ENCODE data around the gene CPEB1. TPM values are rescaled to one million over a fixed set of nuclear protein-coding genes. Genes with fewer than 3 reads are reported as not detected.

CPEB1 gene
- total RNA-seq, 4 donors from 2014 or later = 1.7 to 6.4 (median 4.0) TPM

DNA sequence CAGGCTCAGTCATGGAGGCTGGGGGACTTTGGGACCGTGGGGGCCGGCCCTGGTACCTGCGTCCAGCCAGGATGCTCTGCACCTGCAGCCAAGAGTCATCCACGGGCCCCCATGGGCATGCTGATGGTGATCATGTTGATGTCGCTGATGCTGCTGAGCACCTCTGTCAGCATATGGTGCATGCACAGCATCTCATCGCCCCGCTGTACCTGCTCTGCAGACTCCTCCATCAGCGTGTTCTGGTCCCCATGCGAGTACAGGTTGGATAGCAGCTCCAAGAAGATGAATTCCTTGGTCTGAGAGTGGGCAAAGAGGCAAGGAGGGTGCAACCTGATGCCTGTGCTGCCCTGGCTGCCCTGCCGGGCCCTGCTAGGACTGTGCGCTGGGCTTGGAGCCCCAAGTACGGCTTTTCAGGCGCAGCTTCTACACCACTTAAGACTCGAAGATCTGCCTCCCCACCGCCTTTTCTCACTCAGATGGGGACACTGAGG lies 114.1 kb downstream of the CPEB1 start:
- H3K9me3 ChIP-seq = no peaks in the 10 kb centered on the region
- no peak overlapping the region for H3K27ac ChIP-seq
- no peak for DNase-seq
- H3K4me3 ChIP-seq (replicated peaks in 1 of 3) = no peak overlapping the region
- WGBS, 2 donors = 87 to 96% methylated on average over 12 to 14 of the region's 15 CpGs
- H3K36me3 ChIP-seq = peaks cover 25 to 28% of the 10 kb centered on the region in 2 donors
- intact Hi-C loops (cut with DNase I) = no loop called here
- no peaks in the 10 kb centered on the region for H3K4me1 ChIP-seq
- TF ChIP-seq, protein P1, sequence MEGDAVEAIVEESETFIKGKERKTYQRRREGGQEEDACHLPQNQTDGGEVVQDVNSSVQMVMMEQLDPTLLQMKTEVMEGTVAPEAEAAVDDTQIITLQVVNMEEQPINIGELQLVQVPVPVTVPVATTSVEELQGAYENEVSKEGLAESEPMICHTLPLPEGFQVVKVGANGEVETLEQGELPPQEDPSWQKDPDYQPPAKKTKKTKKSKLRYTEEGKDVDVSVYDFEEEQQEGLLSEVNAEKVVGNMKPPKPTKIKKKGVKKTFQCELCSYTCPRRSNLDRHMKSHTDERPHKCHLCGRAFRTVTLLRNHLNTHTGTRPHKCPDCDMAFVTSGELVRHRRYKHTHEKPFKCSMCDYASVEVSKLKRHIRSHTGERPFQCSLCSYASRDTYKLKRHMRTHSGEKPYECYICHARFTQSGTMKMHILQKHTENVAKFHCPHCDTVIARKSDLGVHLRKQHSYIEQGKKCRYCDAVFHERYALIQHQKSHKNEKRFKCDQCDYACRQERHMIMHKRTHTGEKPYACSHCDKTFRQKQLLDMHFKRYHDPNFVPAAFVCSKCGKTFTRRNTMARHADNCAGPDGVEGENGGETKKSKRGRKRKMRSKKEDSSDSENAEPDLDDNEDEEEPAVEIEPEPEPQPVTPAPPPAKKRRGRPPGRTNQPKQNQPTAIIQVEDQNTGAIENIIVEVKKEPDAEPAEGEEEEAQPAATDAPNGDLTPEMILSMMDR (IDR thresholded peaks at IDR 0.05) = no peak
- no peak for TF ChIP-seq POLR2A (IDR thresholded peaks at IDR 0.05)
- no peaks in the 10 kb centered on the region for H3K27me3 ChIP-seq

DNA sequence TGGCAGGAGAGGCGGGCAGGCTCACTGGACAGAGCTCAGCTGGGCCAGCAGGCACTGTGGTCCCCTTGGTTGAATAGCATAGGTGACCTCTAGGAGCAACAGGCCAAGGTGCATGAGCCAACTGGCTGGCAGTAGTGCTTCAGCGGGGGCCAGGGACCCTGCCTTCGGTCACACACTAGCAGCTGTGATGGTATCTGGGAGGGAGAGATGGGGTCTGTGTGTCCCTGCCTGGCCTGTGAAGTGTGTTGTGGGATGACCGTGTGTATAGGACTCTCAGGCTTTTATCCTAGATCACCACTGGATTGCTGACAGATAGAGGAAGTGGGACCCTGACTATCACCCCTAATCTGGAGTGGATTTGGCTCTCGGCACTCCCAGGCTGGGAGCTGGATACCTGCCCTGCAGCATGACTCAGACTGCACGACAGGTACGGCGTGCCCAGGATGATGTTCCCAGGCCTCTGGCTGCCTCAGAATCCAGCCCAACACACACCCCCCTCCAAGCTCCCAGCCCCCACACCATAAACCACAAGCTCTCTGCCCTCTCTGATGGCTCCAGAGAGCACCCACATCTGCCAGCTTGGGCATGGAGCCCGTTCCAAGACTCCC lies 114.7 kb downstream of the CPEB1 start:
- TF ChIP-seq POLR2A (IDR thresholded peaks at IDR 0.05) = no peak
- TF ChIP-seq, protein P1 (IDR thresholded peaks at IDR 0.05) = no peak
- Histone ChIP-seq H3K36me3 (peaks cover 19 to 22% of the 10 kb centered on the region in 2 donors), H3K4me1 (no peaks in the 10 kb centered on the region), H3K27ac (no peak overlapping the region), H3K9me3 (no peaks in the 10 kb centered on the region), H3K27me3 (no peaks in the 10 kb centered on the region), H3K4me3 (replicated peaks in 1 of 3) (no peak overlapping the region)
- 85 to 93% methylated on average over 4 to 9 of the region's 9 CpGs for WGBS, 2 donors
- intact Hi-C loops (cut with DNase I) = no loop called here
- DNase-seq = no peak

GRCh38 chr15:82531496-82532382 lies 115.4 kb downstream of the CPEB1 start:
- WGBS, 2 donors = 78 to 86% methylated on average over 11 of the region's 11 CpGs
- intact Hi-C loops (cut with DNase I) = no loop called here
- no peak overlapping the region for H3K27ac ChIP-seq
- no peaks in the 10 kb centered on the region for H3K4me1 ChIP-seq
- H3K4me3 ChIP-seq (replicated peaks in 1 of 3) = no peak overlapping the region
- H3K36me3 ChIP-seq = peaks cover 12 to 15% of the 10 kb centered on the region in 2 donors
- TF ChIP-seq POLR2A (IDR thresholded peaks at IDR 0.05) = no peak
- TF ChIP-seq, protein P1 (IDR thresholded peaks at IDR 0.05) = no peak
- H3K27me3 ChIP-seq = no peaks in the 10 kb centered on the region
- no peaks in the 10 kb centered on the region for H3K9me3 ChIP-seq
- DNase-seq = no peak

DNA sequence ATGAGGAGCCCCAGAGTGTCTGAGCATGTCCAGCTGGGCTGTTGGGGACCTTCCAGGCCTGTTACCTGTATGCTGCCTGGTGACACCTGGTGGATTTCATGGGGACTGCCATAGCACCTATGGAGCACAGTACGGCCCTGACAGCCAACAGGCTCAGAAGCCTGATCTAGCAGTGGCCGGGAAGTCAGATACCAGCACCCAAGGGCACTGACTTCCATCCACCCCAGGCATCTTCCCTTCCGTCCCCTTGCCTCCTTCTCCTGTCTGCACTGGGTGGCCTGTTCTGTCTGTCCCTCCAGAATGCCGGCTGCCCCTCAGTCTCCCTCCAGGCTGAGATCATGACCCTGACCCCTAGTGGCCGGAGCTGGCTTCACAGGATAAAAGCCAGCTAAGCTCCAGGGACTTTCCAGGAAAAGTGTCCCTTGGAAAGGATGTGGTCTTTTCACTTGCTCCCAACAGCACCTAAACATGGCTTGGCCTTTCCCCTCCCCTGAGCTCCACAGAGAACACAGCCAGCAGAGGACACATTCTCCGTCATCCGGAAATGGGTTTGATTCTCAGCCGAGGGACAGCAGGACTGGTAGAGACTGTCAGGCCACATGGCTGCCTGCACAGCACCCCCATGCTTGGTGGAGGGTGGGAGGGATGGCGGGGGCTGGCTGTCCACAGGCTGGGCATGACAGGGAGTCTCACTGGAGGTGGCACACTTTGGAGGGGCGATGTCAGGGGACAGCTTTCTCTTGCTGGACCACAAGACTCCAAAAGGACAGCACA lies 116.4 kb downstream of the CPEB1 start:
- intact Hi-C loops (cut with DNase I) = no loop called here
- WGBS, 2 donors = 10 to 20% methylated on average over 5 to 9 of the region's 10 CpGs
- peak; percentile 85 to 87 for DNase-seq
- no peaks in the 10 kb centered on the region for H3K9me3 ChIP-seq
- H3K27ac ChIP-seq = no peak overlapping the region
- H3K27me3 ChIP-seq = no peaks in the 10 kb centered on the region
- peaks cover 3 to 5% of the 10 kb centered on the region in 2 donors for H3K36me3 ChIP-seq
- TF ChIP-seq, protein P1 (IDR thresholded peaks at IDR 0.05) = peak; percentile 72 to 99 (median 89)
- no peak for TF ChIP-seq POLR2A (IDR thresholded peaks at IDR 0.05)
- no peak overlapping the region for H3K4me3 ChIP-seq (replicated peaks in 1 of 3)
- H3K4me1 ChIP-seq = no peaks in the 10 kb centered on the region

All from thyroid gland (tissue), 4 donors.